ENCODE results near the gene NIP7.
A peak's percentile ranks its signal among the peaks of the same experiment; 100 is the strongest.

- no peak; the same call in 1 of the 2 replicates for TF ChIP-seq ELF1 (IDR thresholded peaks at IDR 0.05; ENCODE audit: borderline replicate concordance, low read depth)
- peak; percentile 53 for TF ChIP-seq POLR2A (IDR thresholded peaks at IDR 0.05; ENCODE audit: borderline replicate concordance, extremely low read depth, insufficient read depth, insufficient read length)
- no peak for TF ChIP-seq EZH2 (IDR thresholded peaks at IDR 0.05)
- peak; percentile 85 for TF ChIP-seq CBX3 (IDR thresholded peaks at IDR 0.05; ENCODE audit: low read depth)
- peak; percentile 58 to 87 (median 65) for TF ChIP-seq CTCF (IDR thresholded peaks at IDR 0.05 in 2 of 3, conservative IDR thresholded peaks at IDR 0.05 in 1 of 3; ENCODE audit: borderline replicate concordance in 1 of 3, insufficient read depth in 1 of 3, low read depth in 2 of 3, low read length in 2 of 3)
- TF ChIP-seq MAX (IDR thresholded peaks at IDR 0.05) = no peak
- no peak for TF ChIP-seq ZNF274 (IDR thresholded peaks at IDR 0.05; ENCODE audit: low read depth, low read length)
- TF ChIP-seq TCF7L2 (IDR thresholded peaks at IDR 0.05; ENCODE audit: borderline replicate concordance, extremely low read depth, insufficient read depth, insufficient read length) = no peak
- TF ChIP-seq ZBTB33 (IDR thresholded peaks at IDR 0.05; ENCODE audit: extremely low read depth, insufficient replicate concordance, low read length) = peak; percentile 9
- TF ChIP-seq ZFX (IDR thresholded peaks at IDR 0.05) = no peak
- TF ChIP-seq JUND (IDR thresholded peaks at IDR 0.05) = no peak
- TF ChIP-seq POLR2AphosphoS5 (IDR thresholded peaks at IDR 0.05; ENCODE audit: low read depth, low read length) = peak; percentile 79
- TF ChIP-seq YY1 (IDR thresholded peaks at IDR 0.05; ENCODE audit: extremely low read depth, insufficient replicate concordance, low read depth, low read length) = peak; percentile 53
- no peak for TF ChIP-seq SRF (IDR thresholded peaks at IDR 0.05; ENCODE audit: low read depth)
Measured at GRCh38 chr16:69310653-69311532, 28.7 kb upstream of the NIP7 start, which contains the start of gene VPS4A.

Measured in HCT116 (cell line).